Nucleus accumbens (tissue), 56 donors: ENCODE results near the gene ANHX.
A peak's percentile ranks its signal among the peaks of the same experiment; 100 is the strongest.

Experiments used
- DNase-seq, 56 donors: peaks; one replicate each; lab custom pipeline; 2025; lab: John Stamatoyannopoulos, UW

The ANHX gene

GRCh38 chr12:133203344-133204263 lies 32.1 kb downstream of the ANHX start:
- DNase-seq, result no peak

GRCh38 chr12:133202493-133203343 lies 33.0 kb downstream of the ANHX start:
- no peak for DNase-seq

GRCh38 chr12:133201888-133202287 lies 33.8 kb downstream of the ANHX start:
- no peak for DNase-seq

- no peak for DNase-seq
Observed at GRCh38 chr12:133192847-133193246, 42.8 kb downstream of the ANHX start.

GRCh38 chr12:133190176-133190575 lies 45.5 kb downstream of the ANHX start:
- DNase-seq, result no peak

- peak in 55 of 56 donors; percentile 37 to 93 (median 81) for DNase-seq
Observed at GRCh38 chr12:133181238-133181959, 54.3 kb downstream of the ANHX start, which contains the start of gene ZNF268. Gene ZNF268, plus strand, starts transcription at chr12:133181495. Its CDS starts 503 bp downstream, at chr12:133181998.

GRCh38 chr12:133180669-133181068 lies 55.0 kb downstream of the ANHX start:
- DNase-seq, result no peak

GRCh38 chr12:133174901-133175300 lies 60.8 kb downstream of the ANHX start:
- no peak for DNase-seq

GRCh38 chr12:133172491-133172890 lies 63.2 kb downstream of the ANHX start:
- DNase-seq, result no peak
